HepG2 (cell line): Measurements from ENCODE around the gene FOLR3. TPM values are rescaled to one million over a fixed set of nuclear protein-coding genes. Genes with fewer than 3 reads are reported as not detected.
A peak's percentile ranks its signal among the peaks of the same experiment; 100 is the strongest.

ENCODE experiments used
- ASH2L ChIP-seq: fragments of 300-600, 200-600 bp; sonication (generic); IDR thresholded peaks from 2 replicates; pipeline ENCODE4 v1.7.0; 2017; ENCODE audit warnings: low read depth, mild to moderate bottlenecking, moderate library complexity, mixed read lengths, low read length; ENCODE audit not compliant: insufficient read length
- CEBPB ChIP-seq: IDR thresholded peaks from 2 replicates; pipeline ENCODE4 v1.6.1; 2011; ENCODE audit warnings: low read depth, low read length, improper control_type of control experiment, borderline replicate concordance
- RAD51 ChIP-seq: fragments of 450-650 bp; IDR thresholded peaks from 2 replicates; pipeline ENCODE4 v1.6.1; 2016; ENCODE audit warnings: borderline replicate concordance
- RFX3 ChIP-seq: IDR thresholded peaks from 2 replicates; pipeline ENCODE4 v1.6.1; 2016; ENCODE audit warnings: missing biosample characterization, missing genetic modification reagents
- SOX6 ChIP-seq, 2 experiments: fragments of 450-650 bp in 1 of 2; sonication (generic) in 1 of 2; formaldehyde crosslinking in 1 of 2; IDR thresholded peaks; 2 replicates each; pipeline versions ENCODE4 v1.4.0 to v1.6.1; 2017 to 2020; ENCODE audit warnings: antibody characterized with exemption in 1 of 2, mild to moderate bottlenecking in 1 of 2, missing genetic modification reagents in 1 of 2
- SRF ChIP-seq: IDR thresholded peaks from 2 replicates; pipeline ENCODE4 v1.6.1; 2011; ENCODE audit warnings: mild to moderate bottlenecking, low read depth, low read length, moderate library complexity
- ZNF496 ChIP-seq: sonication (generic); formaldehyde crosslinking; IDR thresholded peaks from 2 replicates; pipeline ENCODE4 v1.8.1; 2023; ENCODE audit warnings: mild to moderate bottlenecking, moderate library complexity, missing genetic modification reagents; ENCODE audit not compliant: insufficient replicate concordance
- polyA plus RNA-seq, 8 experiments: library from polyadenylated mRNA; depleted of rRNA in 3 of 8; stranded (reverse) in 7 of 8; unstranded in 1 of 8; fragments of >200 nt; fragmentation: Illumina TruSeq in 4 of 8; extraction: Trizol in 4 of 8; gene quantifications; 2 replicates each; pipeline versions ENCODE4 v1.2.1 to v1.2.3, GENCODE V29; 2011 to 2016; ENCODE audit warnings: low read depth in 4 of 8, missing spikeins in 1 of 8, mixed read lengths in 1 of 8; ENCODE audit not compliant: insufficient read depth in 1 of 8
- total RNA-seq, 5 experiments: library from RNA; depleted of rRNA; stranded (reverse); fragments of >200 nt; fragmentation: Illumina TruSeq; extraction: Trizol; gene quantifications; 2 replicates each; pipeline ENCODE4 v1.2.3, GENCODE V29; 2016; ENCODE audit warnings: low read depth in 1 of 5
- TF ChIP-seq, protein P1 (sequence below): sonication (generic); formaldehyde crosslinking; IDR thresholded peaks from 2 replicates; pipeline ENCODE4 v1.4.0; 2020; ENCODE audit warnings: missing genetic modification reagents, borderline replicate concordance
- TF ChIP-seq, protein P2 (sequence below): sonication (generic); formaldehyde crosslinking; IDR thresholded peaks from 2 replicates; pipeline ENCODE4 v1.4.0; 2020; ENCODE audit warnings: missing genetic modification reagents
- TF ChIP-seq, protein P3 (sequence below), 2 experiments: sonication (generic) in 1 of 2; formaldehyde crosslinking in 1 of 2; IDR thresholded peaks; 2 replicates each; pipeline versions ENCODE4 v1.4.0 to v1.6.1; 2016 to 2020; ENCODE audit warnings: borderline replicate concordance in 1 of 2, low read depth in 1 of 2, mild to moderate bottlenecking in 1 of 2, missing genetic modification reagents in 1 of 2
- TF ChIP-seq, protein P4 (sequence below): sonication (generic); formaldehyde crosslinking; IDR thresholded peaks from 2 replicates; pipeline ENCODE4 v1.5.0; 2020; ENCODE audit warnings: missing genetic modification reagents
- TF ChIP-seq, protein P5 (sequence below): IDR thresholded peaks from 2 replicates; pipeline ENCODE4 v1.6.1; 2016; ENCODE audit warnings: mild to moderate bottlenecking

Gene FOLR3
- total and polyA plus RNA-seq, 2 of the 13 experiments (the other 11 are each of a cell fraction or from before 2014, with no cell fraction given), result not detected

DNA sequence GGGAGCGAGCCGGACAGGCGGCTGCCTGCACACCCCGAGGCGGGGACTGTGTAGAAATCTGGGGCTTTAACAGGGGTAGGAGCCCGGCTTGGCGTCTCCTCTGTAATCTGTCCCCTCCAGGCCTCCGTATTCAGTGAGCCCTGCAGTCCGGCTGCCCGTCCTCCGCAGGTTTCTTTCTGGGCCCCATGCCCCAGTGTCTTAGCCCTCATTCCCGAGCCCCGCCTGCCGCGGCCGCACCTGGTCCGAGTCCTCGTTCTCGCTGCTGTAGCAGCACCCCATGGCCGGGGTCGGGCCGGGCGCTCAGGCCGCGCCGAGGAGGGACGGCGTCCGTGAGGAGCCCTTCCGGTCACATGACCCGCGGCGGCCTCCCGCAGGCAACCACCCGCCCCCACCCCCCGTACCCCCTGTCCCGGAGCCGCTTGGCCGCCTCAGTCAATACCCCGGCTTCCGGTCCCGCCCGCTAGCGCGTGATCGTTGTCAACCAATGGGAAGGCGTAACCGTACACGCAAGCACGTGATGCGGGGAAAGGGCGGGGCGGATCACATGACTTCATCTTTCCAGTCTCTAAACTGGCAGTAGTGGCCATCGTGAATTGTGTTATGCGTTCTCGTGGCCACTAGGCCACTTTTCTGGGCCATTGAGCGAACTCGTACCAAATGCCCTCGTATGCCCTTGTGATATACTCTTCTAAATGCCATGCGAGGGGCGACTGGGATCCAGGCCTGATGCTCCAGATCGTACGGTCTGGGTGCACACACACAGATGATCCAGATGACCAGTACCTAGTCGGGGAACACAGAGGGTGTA, 32.4 kb upstream of the FOLR3 start, which contains the start of gene LAMTOR1 (continued):
- TF ChIP-seq, protein P1, sequence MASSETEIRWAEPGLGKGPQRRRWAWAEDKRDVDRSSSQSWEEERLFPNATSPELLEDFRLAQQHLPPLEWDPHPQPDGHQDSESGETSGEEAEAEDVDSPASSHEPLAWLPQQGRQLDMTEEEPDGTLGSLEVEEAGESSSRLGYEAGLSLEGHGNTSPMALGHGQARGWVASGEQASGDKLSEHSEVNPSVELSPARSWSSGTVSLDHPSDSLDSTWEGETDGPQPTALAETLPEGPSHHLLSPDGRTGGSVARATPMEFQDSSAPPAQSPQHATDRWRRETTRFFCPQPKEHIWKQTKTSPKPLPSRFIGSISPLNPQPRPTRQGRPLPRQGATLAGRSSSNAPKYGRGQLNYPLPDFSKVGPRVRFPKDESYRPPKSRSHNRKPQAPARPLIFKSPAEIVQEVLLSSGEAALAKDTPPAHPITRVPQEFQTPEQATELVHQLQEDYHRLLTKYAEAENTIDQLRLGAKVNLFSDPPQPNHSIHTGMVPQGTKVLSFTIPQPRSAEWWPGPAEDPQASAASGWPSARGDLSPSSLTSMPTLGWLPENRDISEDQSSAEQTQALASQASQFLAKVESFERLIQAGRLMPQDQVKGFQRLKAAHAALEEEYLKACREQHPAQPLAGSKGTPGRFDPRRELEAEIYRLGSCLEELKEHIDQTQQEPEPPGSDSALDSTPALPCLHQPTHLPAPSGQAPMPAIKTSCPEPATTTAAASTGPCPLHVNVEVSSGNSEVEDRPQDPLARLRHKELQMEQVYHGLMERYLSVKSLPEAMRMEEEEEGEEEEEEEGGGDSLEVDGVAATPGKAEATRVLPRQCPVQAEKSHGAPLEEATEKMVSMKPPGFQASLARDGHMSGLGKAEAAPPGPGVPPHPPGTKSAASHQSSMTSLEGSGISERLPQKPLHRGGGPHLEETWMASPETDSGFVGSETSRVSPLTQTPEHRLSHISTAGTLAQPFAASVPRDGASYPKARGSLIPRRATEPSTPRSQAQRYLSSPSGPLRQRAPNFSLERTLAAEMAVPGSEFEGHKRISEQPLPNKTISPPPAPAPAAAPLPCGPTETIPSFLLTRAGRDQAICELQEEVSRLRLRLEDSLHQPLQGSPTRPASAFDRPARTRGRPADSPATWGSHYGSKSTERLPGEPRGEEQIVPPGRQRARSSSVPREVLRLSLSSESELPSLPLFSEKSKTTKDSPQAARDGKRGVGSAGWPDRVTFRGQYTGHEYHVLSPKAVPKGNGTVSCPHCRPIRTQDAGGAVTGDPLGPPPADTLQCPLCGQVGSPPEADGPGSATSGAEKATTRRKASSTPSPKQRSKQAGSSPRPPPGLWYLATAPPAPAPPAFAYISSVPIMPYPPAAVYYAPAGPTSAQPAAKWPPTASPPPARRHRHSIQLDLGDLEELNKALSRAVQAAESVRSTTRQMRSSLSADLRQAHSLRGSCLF (CRISPR knock-in tag), result 0 out of 2 replicates have a peak, but pooled peaks have one; percentile 52
- TF ChIP-seq, protein P2, sequence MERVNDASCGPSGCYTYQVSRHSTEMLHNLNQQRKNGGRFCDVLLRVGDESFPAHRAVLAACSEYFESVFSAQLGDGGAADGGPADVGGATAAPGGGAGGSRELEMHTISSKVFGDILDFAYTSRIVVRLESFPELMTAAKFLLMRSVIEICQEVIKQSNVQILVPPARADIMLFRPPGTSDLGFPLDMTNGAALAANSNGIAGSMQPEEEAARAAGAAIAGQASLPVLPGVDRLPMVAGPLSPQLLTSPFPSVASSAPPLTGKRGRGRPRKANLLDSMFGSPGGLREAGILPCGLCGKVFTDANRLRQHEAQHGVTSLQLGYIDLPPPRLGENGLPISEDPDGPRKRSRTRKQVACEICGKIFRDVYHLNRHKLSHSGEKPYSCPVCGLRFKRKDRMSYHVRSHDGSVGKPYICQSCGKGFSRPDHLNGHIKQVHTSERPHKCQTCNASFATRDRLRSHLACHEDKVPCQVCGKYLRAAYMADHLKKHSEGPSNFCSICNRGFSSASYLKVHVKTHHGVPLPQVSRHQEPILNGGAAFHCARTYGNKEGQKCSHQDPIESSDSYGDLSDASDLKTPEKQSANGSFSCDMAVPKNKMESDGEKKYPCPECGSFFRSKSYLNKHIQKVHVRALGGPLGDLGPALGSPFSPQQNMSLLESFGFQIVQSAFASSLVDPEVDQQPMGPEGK (CRISPR knock-in tag), result peak; percentile 76
- TF ChIP-seq, protein P3, sequence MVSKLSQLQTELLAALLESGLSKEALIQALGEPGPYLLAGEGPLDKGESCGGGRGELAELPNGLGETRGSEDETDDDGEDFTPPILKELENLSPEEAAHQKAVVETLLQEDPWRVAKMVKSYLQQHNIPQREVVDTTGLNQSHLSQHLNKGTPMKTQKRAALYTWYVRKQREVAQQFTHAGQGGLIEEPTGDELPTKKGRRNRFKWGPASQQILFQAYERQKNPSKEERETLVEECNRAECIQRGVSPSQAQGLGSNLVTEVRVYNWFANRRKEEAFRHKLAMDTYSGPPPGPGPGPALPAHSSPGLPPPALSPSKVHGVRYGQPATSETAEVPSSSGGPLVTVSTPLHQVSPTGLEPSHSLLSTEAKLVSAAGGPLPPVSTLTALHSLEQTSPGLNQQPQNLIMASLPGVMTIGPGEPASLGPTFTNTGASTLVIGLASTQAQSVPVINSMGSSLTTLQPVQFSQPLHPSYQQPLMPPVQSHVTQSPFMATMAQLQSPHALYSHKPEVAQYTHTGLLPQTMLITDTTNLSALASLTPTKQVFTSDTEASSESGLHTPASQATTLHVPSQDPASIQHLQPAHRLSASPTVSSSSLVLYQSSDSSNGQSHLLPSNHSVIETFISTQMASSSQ (IDR thresholded peaks at IDR 0.05; ENCODE audit: low read depth), result no peak
- TF ChIP-seq, protein P3 (CRISPR knock-in tag; IDR thresholded peaks at IDR 0.05; ENCODE audit: borderline replicate concordance), result peak; percentile 41; the same call in 1 of the 2 replicates
- TF ChIP-seq SRF, result no peak
- TF ChIP-seq RAD51, result peak; percentile 98
- peak; percentile 86 for TF ChIP-seq ASH2L
- TF ChIP-seq ZNF496, result no peak
- no peak for TF ChIP-seq CEBPB
- TF ChIP-seq RFX3 (CRISPR knock-in tag), result no peak
- TF ChIP-seq, protein P4, sequence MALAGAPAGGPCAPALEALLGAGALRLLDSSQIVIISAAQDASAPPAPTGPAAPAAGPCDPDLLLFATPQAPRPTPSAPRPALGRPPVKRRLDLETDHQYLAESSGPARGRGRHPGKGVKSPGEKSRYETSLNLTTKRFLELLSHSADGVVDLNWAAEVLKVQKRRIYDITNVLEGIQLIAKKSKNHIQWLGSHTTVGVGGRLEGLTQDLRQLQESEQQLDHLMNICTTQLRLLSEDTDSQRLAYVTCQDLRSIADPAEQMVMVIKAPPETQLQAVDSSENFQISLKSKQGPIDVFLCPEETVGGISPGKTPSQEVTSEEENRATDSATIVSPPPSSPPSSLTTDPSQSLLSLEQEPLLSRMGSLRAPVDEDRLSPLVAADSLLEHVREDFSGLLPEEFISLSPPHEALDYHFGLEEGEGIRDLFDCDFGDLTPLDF, result peak; percentile 40; the same call in 1 of the 2 replicates
- TF ChIP-seq, protein P5, sequence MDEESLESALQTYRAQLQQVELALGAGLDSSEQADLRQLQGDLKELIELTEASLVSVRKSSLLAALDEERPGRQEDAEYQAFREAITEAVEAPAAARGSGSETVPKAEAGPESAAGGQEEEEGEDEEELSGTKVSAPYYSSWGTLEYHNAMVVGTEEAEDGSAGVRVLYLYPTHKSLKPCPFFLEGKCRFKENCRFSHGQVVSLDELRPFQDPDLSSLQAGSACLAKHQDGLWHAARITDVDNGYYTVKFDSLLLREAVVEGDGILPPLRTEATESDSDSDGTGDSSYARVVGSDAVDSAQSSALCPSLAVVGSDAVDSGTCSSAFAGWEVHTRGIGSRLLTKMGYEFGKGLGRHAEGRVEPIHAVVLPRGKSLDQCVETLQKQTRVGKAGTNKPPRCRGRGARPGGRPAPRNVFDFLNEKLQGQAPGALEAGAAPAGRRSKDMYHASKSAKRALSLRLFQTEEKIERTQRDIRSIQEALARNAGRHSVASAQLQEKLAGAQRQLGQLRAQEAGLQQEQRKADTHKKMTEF, result peak; percentile 81
- TF ChIP-seq SOX6 (IDR thresholded peaks at IDR 0.05), result no peak
- no peak; the same call in 1 of the 2 replicates for TF ChIP-seq SOX6 (CRISPR knock-in tag; IDR thresholded peaks at IDR 0.05)
